ENCODE results near the gene TMEM190. TPM values are rescaled to one million over a fixed set of nuclear protein-coding genes. Genes with fewer than 3 reads are reported as not detected.

The TMEM190 gene
- total and polyA plus RNA-seq, 2 of the 8 experiments (the other 6 are each of a cell fraction or from before 2014, with no cell fraction given), result 1.6 TPM; not detected in 1

GRCh38 chr19:55365245-55365644 lies 11.4 kb upstream of the TMEM190 start (continued):
- TF ChIP-seq EP300 (IDR thresholded peaks at IDR 0.05; ENCODE audit: borderline replicate concordance in 1 of 2, low read depth in 2 of 2, low read length in 2 of 2) (no peak), ASH2L (IDR thresholded peaks at IDR 0.05; ENCODE audit: low read length) (no peak), JUND (IDR thresholded peaks at IDR 0.05; ENCODE audit: low read length) (no peak), CBX8 (IDR thresholded peaks at IDR 0.05; ENCODE audit: borderline replicate concordance, low read depth, low read length) (no peak), GABPA (IDR thresholded peaks at IDR 0.05; ENCODE audit: borderline replicate concordance, insufficient read depth, low read length) (no peak)
